Right lobe of liver (tissue), 4 donors: Measurements from ENCODE around the gene JUNB.

Source experiments
- POLR2A ChIP-seq: fragments of 450-650 bp; IDR thresholded peaks from one replicate; pipeline ENCODE4 v1.6.1; 2017; ENCODE audit warnings: antibody characterized with exemption, mild to moderate bottlenecking
- TF ChIP-seq, protein P1 (sequence below), 4 donors: fragments of 200-600 bp in 3 of 4; fragments of 450-650 bp in 1 of 4; IDR thresholded peaks; one replicate each; pipeline versions ENCODE4 v1.5.1 to v1.8.0; 2016 to 2022; ENCODE audit warnings: antibody characterized with exemption in 4 of 4, mild to moderate bottlenecking in 2 of 4
- donor health status: DM: no; HTN: no; CAD: no.
- donor health status: DM: no; HTN: no; CAD: no.
- donor health status: DM: no; HTN: yes; CAD: no.

DNA sequence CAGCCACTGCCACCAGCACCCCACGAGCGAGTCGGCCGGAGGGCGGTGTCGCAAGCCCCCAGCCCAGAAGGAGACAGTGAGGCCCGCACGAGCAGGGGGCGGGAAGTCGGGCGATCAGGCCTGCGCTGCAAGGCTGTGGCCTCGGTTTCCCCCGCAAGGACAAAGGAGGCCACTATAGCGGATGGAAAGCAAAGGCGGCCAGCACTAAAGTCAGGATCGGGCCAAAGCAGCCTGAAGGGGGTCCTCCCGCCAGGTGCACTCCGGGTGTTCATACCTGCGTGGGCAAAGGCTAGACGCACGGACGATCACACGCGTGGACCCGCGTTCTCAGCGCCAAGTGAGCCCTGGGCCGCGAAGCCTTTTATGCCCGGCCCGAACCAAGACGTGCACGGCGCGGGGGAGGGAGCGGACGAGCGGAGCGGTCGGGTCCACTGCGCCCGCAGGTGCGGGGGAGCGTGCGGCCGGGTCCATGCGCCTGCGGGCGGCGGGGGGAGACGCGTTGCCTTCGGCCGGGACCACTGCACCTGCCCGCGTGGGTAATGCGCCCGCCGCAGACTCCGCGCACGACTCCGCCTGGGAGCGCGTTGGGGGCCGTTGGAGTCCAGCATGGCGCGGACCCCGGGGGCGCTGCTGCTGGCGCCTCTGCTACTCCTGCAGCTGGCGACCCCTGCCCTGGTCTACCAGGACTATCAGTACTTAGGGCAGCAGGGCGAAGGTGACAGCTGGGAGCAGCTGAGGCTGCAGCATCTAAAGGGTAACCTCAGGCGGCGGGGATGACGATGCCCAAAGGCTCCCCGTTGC, 10.4 kb downstream of the JUNB start, which contains the start of the genes PRDX2 and THSD8:
- TF ChIP-seq, protein P1, sequence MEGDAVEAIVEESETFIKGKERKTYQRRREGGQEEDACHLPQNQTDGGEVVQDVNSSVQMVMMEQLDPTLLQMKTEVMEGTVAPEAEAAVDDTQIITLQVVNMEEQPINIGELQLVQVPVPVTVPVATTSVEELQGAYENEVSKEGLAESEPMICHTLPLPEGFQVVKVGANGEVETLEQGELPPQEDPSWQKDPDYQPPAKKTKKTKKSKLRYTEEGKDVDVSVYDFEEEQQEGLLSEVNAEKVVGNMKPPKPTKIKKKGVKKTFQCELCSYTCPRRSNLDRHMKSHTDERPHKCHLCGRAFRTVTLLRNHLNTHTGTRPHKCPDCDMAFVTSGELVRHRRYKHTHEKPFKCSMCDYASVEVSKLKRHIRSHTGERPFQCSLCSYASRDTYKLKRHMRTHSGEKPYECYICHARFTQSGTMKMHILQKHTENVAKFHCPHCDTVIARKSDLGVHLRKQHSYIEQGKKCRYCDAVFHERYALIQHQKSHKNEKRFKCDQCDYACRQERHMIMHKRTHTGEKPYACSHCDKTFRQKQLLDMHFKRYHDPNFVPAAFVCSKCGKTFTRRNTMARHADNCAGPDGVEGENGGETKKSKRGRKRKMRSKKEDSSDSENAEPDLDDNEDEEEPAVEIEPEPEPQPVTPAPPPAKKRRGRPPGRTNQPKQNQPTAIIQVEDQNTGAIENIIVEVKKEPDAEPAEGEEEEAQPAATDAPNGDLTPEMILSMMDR (IDR thresholded peaks at IDR 0.05) = no peak
- TF ChIP-seq POLR2A = peak; percentile 96
